Measurements from ENCODE around the gene ATP6AP1. TPM values are rescaled to one million over a fixed set of nuclear protein-coding genes. Genes with fewer than 3 reads are reported as not detected.

The ATP6AP1 gene, protein sequence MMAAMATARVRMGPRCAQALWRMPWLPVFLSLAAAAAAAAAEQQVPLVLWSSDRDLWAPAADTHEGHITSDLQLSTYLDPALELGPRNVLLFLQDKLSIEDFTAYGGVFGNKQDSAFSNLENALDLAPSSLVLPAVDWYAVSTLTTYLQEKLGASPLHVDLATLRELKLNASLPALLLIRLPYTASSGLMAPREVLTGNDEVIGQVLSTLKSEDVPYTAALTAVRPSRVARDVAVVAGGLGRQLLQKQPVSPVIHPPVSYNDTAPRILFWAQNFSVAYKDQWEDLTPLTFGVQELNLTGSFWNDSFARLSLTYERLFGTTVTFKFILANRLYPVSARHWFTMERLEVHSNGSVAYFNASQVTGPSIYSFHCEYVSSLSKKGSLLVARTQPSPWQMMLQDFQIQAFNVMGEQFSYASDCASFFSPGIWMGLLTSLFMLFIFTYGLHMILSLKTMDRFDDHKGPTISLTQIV
- 80.3 to 111 TPM (median 104 TPM) in 5 replicates for total RNA-seq (2022; extraction: Qiagen RNA extraction)

DNA sequence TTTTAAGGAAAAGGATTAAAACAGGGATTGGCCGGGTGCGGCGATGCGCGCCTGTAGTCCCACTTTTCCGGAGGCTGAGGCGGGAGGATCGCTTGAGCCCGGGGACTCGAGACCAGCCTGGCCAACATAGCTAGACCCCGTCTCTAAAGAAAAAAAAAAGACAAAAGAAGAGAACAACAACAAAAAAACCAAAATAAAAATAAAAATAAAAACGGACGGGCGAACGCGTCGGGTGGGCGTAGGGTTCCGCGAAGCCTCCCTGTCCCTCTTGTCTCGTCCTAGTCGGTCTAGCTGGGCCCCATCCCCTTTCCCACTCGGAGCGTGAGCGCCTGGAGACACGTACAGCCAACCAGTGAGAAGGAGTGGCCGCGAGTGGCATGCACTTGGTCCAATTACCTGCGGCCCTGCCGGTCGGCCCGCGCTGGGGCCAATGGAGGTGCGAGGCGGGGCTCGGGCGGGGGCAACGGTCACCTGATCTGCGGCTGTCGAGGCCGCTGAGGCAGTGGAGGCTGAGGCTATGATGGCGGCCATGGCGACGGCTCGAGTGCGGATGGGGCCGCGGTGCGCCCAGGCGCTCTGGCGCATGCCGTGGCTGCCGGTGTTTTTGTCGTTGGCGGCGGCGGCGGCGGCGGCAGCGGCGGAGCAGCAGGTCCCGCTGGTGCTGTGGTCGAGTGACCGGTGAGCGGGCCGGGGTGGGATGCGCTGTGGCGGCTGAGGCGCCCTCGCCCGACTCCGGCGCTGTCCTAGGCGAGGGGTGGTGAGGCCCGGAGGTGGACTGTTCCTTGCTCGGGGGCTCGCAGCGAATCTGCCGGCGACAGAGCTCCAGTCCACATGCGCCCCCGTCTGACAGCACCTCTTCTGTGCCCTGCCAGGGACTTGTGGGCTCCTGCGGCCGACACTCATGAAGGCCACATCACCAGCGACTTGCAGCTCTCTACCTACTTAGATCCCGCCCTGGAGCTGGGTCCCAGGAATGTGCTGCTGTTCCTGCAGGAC is at the start of gene ATP6AP1:
ATP6AP1 (plus strand) TSS at position 502 of the 996 bp plus-strand sequence; CDS start at position 518, 16 bp downstream.

DNA sequence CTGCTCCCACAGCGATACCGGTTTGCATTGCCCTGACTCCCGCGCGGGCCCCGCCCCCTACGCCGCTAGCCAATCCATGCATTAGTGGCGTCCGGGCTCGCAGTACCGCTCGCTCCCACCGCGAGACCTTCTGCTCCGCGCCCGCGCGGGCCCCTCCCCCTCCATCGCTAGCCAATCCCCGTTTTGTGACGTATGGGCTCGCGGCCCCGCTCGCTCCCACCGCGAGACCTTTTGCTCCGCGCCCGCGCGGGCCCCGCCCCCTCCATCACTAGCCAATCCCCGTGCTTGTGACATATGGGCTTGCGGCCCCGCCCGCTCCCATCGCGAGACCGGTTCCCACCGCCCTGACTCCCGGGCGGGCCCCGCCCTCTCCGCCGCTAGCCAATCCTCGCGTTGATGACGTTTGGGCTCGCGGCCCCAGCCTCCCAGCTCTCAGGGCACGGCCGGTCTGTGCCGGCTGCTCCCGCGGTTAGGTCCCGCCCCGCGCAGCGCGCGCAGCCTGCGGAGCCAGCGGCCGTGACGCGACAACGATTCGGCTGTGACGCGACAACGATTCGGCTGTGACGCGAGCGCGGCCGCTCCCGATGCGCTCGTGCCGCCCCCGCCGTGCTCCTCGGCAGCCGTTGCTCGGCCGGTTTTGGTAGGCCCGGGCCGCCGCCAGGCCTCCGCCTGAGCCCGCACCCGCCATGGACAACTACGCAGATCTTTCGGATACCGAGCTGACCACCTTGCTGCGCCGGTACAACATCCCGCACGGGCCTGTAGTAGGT is 49.5 kb upstream of the ATP6AP1 start, which contains the start of gene EMD:
EMD (plus strand) TSS at position 497 of the 770 bp plus-strand sequence; CDS start at position 687, 190 bp downstream.

DNA sequence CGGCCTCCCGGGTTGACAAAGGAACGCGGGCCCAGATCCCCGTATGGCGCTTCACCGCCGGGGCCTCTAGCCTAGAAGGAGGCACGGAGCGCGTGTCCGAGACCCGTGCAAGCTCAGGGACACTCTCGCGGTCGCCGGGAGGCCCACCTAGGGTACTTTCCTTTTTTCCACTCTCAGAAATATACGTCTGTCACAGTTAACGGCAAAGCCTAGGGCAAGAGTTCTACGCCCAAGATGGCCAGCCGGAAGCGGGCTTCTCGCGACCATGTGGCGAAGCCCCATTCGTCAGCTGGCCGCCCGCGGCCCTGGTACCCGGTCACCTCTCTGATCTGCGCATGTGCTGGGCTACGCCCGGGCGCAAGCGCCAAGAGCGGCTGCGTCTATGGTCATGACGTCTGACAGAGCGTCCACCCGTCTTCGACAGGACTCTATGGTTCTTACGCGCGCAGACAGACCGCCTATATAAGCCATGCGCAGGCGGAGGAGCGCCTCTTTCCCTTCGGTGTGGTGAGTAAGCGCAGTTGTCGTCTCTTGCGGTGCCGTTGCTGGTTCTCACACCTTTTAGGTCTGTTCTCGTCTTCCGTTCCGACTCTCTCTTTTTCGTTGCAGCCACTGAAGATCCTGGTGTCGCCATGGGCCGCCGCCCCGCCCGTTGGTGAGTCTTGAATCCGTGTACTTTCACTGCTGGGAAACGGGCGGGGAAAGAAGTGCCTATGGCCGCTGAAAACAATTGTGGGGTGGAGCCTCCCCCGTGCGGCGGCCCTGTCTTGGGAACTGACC is 30.4 kb upstream of the ATP6AP1 start, which contains the start of gene RPL10:
RPL10 (plus strand) TSS at position 490 of the 780 bp plus-strand sequence; CDS start at position 633, 143 bp downstream.

DNA sequence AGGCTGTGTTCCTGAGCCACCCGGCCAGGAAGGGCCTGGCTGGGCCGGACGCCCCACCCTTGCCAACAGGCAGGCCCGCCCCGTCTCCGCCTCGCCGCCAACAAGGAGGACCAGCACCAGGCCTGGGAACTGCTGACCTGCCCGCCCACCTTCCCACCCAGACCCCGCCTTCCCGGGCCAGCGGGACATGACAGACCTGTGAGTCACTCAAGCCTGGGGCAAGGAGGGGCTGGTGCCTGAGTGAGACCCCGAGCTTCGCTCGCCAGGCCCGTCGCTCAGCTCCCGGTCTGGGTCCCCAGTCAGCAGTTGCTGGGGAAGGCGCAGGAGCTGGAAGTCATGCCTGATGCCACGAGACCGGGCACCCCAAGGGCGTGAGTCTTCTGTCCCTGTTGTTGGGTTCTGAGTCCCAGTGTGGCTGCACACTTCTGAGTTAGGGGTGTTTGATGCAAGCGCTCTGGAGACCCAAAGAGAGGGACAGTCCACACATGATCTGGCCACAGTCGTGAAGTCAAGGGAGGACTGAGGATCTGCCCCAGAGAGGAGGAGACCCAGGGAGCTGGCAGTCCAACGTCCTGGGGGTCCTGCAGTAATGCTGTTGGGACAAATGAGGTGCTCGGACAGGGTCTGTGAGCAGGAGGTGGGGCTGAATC is 19.1 kb upstream of the ATP6AP1 start, which contains the start of gene DNASE1L1:
DNASE1L1 (minus strand) TSS at position 33 of the 650 bp plus-strand sequence. CDS start 3,686 bp downstream, outside the sequence.

DNA sequence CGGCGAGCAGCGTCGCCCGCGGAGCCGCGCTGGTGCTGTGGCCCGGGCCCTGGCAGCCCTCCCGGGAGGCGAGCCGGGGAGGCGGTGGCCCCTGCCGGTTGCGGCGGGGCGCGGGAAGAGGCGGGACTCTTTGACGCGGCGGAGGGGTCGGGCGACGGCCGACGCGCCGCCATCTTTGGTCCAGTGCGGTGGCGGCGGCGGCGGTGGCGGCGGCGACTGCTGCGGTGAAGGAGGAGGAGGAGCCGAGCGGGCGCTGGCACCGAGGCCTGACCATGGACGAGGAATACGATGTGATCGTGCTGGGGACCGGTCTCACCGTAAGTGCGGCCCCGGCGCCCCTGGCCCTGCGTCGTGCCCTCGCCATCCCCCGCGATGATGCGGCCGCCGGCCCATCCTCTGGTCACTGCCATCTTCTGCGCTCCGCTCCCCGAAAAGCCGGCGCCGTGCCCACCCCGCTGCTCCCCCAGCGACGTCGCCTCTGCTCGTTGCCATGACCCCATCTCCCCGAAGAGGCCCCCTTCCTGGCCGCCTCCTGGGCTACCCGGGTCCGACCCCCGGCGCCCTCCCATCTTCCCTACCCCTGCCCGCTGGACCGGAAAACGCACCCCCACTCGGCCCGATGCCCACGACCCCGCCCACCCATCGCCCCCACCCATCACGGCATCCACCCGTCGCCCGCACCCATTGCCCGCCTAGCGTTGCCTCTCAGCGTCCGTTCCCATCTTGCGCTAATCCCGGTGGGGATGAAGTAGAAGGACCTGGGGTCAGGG is 8.7 kb downstream of the ATP6AP1 start, which contains the start of gene GDI1:
GDI1 (plus strand) TSS at position 172 of the 770 bp plus-strand sequence; CDS start at position 273, 101 bp downstream.

DNA sequence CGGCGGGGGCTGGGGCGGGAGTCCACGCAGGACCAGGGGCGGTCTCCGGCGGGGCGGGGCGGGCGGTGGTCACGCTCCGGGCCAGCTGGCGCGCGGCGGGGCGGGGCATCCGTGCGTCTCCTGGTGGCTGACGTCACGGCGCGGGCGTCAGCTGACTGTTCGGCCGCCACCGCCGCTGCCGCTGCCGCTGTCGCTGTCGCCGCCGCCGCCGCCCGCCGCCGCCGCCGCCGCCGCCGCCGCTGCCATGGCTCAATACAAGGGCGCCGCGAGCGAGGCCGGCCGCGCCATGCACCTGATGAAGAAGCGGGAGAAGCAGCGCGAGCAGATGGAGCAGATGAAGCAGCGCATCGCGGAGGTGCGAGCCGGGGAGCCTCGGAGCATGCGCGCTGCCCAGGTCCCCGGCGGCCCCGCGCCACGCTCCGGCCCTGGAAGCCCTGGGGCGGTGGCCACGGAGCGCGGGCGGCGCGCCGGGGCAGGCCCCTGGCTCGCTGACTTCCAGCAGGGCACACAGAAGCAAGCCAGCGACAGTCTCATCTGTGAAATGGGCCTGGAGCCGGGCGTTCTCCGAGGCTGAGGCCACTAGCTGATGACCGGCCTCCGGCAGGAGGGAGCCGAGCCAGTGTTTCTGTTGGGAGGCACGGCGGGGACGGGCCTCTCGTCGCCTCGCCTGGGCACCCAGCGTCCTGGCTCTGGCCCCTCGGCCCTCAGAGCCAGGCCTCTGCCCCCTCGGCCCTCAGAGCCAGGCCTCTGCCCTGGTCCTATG is 15.7 kb downstream of the ATP6AP1 start, which contains the start of gene FAM50A:
FAM50A (plus strand) TSS at position 150 of the 763 bp plus-strand sequence; CDS start at position 245, 95 bp downstream.

DNA sequence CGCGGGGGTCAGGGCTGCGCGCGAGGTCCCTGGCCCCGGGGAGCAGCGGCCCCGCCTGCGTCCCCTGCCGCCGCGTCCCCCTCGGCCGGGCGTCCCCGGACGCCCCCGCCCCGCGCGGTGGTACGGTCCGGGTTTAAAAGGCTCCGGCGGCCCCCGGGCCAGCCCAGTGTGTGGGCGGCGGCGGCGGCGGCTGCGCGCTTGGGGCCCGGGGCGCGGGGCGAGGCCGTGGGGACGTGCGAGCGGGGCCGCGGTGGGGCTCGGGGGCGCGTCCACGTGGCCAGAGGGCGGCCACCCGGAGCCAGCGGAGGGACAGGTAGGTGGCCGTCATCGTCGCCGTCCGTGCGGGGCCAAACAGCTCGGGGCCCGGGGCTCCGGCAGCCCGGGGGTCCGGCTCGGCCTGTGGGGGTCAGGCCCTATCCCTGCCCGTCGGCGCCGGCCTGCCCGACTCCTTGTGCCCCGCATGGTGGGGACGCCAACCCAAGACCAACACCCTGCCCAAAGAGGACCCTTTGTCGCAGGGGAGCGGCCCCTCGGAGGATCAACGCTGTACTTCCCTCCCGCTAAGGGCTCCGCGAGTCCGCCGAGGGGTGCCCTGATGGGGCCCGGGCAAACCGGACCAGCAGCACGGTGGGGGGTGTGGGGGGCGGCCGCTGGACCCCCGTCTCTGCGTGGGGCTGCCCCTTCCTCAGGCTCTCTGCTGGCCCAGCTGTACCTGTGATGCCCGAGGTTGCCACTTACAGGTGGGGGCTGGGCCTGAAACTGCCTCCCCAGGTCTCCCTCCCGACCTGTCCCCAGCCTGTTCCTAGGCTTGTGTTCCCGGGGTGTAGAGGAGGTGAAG is 29.9 kb downstream of the ATP6AP1 start, which contains the start of gene PLXNA3:
PLXNA3 (plus strand) TSS at position 166 of the 838 bp plus-strand sequence. CDS start 1,903 bp downstream, outside the sequence.

DNA sequence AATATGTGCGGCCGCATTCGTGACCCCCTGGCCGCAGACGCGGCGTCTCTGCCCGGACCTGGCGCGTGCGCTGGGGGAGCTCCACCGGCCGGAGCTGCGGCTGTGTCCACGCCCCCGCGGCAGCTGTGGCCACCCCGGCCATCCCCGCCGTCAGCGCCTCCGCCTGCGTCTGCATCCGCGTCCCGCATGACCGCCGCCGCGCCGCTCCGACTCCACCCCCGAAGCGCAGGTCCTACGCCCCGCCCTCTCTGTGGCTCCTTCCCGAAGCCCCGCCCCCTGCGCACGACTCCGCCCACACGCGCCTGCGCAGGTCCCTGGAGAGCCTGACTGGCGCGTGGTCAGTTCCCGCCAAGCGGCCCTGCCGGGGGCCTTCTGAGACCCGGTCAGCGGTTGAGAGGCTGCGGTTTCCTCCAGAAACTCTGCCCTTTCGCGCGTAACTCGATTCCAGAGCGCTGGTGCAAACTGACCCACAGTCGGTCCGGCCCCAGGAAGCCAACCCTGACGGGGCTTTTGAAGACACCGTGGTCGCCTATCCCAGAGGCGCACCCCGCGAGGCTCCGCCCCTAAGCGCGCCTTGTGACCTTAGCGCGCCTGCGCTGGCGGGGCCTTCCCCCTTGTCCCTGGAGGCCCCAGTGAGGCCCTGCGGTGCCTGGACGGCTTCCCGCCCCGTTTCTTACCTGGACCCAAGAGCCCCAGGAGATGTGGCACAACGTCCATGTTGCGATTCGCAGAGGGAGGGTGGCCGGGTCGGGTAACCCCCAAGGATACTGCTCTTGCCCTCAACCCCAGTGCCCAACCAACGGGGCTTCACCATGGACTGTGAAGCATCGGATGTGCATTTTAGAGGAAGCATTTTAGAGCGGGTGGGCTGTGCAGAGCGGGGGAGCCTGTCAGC is 50.5 kb downstream of the ATP6AP1 start, which contains the start of gene LAGE3:
LAGE3 (minus strand) TSS at position 554 of the 895 bp plus-strand sequence; CDS start at position 188, 366 bp downstream.

Other genes starting within 250 kb of the ATP6AP1 start
- not detected in 5 replicates for gene OPN1MW, start 246.1 kb upstream of the ATP6AP1 start, total RNA-seq (2022; extraction: Qiagen RNA extraction)
- not detected in 5 replicates for gene OPN1MW2, start 208.9 kb upstream of the ATP6AP1 start, total RNA-seq (2022; extraction: Qiagen RNA extraction)
- not detected in 5 replicates for gene OPN1MW3, start 171.1 kb upstream of the ATP6AP1 start, total RNA-seq (2022; extraction: Qiagen RNA extraction)
- gene TEX28, start 133.6 kb upstream of the ATP6AP1 start, total RNA-seq (2022; extraction: Qiagen RNA extraction) = not detected in 5 replicates
- 0.10 to 0.34 TPM in 2 of 5 replicates, not detected in the others for gene TKTL1, start 132.9 kb upstream of the ATP6AP1 start, total RNA-seq (2022; extraction: Qiagen RNA extraction)
- 1,424 to 1,705 TPM (median 1,562 TPM) in 5 replicates for gene FLNA, start 54.0 kb upstream of the ATP6AP1 start, total RNA-seq (2022; extraction: Qiagen RNA extraction)
- gene EMD, start 49.4 kb upstream of the ATP6AP1 start, total RNA-seq (2022; extraction: Qiagen RNA extraction) = 137 to 168 TPM (median 157 TPM) in 5 replicates
- 5,331 to 5,684 TPM (median 5,492 TPM) in 5 replicates for gene RPL10, start 30.3 kb upstream of the ATP6AP1 start, total RNA-seq (2022; extraction: Qiagen RNA extraction)
- gene DNASE1L1, start 19.4 kb upstream of the ATP6AP1 start, total RNA-seq (2022; extraction: Qiagen RNA extraction) = 26.3 to 35.0 TPM (median 30.5 TPM) in 5 replicates
- gene TAFAZZIN, start 17.1 kb upstream of the ATP6AP1 start, total RNA-seq (2022; extraction: Qiagen RNA extraction) = 30.7 to 42.5 TPM (median 41.1 TPM) in 5 replicates
- gene GDI1, start 8.5 kb downstream of the ATP6AP1 start, total RNA-seq (2022; extraction: Qiagen RNA extraction) = 96.6 to 108 TPM (median 102 TPM) in 5 replicates
- 96.4 to 128 TPM (median 111 TPM) in 5 replicates for gene FAM50A, start 15.5 kb downstream of the ATP6AP1 start, total RNA-seq (2022; extraction: Qiagen RNA extraction)
- gene PLXNA3, start 29.6 kb downstream of the ATP6AP1 start, total RNA-seq (2022; extraction: Qiagen RNA extraction) = 9.4 to 21.7 TPM (median 13.8 TPM) in 5 replicates
- 46.6 to 72.5 TPM (median 69.3 TPM) in 5 replicates for gene LAGE3, start 50.6 kb downstream of the ATP6AP1 start, total RNA-seq (2022; extraction: Qiagen RNA extraction)
- gene UBL4A, start 57.9 kb downstream of the ATP6AP1 start, total RNA-seq (2022; extraction: Qiagen RNA extraction) = 60.6 to 74.3 TPM (median 69.8 TPM) in 5 replicates
- gene SLC10A3, start 62.0 kb downstream of the ATP6AP1 start, total RNA-seq (2022; extraction: Qiagen RNA extraction) = 29.9 to 42.7 TPM (median 41.5 TPM) in 5 replicates
- 30.7 to 48.5 TPM (median 45.5 TPM) in 5 replicates for gene FAM3A, start 87.6 kb downstream of the ATP6AP1 start, total RNA-seq (2022; extraction: Qiagen RNA extraction)
- 1,294 to 1,535 TPM (median 1,398 TPM) in 5 replicates for gene G6PD, start 118.2 kb downstream of the ATP6AP1 start, total RNA-seq (2022; extraction: Qiagen RNA extraction)
- 34.5 to 47.0 TPM (median 43.8 TPM) in 5 replicates for gene IKBKG, start 118.9 kb downstream of the ATP6AP1 start, total RNA-seq (2022; extraction: Qiagen RNA extraction)
- gene CTAG1A, start 156.5 kb downstream of the ATP6AP1 start, total RNA-seq (2022; extraction: Qiagen RNA extraction) = not detected in 5 replicates
- not detected in 5 replicates for gene CTAG1B, start 190.6 kb downstream of the ATP6AP1 start, total RNA-seq (2022; extraction: Qiagen RNA extraction)
- not detected in 5 replicates for gene CTAG2, start 224.9 kb downstream of the ATP6AP1 start, total RNA-seq (2022; extraction: Qiagen RNA extraction)

All from A549 treated with Mapracorat at 1 μM for 4 hours (cell line).